ENCODE data around the gene ERCC5. TPM values are rescaled to one million over a fixed set of nuclear protein-coding genes. Genes with fewer than 3 reads are reported as not detected.
A peak's percentile ranks its signal among the peaks of the same experiment; 100 is the strongest.

Gene ERCC5
- total and polyA plus RNA-seq, 4 donors = 17.7 to 44.8 (median 24.7) TPM

GRCh38 chr13:102897371-102898138 is 51.7 kb downstream of the ERCC5 start:
- Histone ChIP-seq H3K4me3 (ENCODE audit: low read depth in 1 of 3, low read length in 3 of 3) (no peak overlapping the region), H3K27me3 (ENCODE audit: control insufficient read depth in 4 of 4, insufficient read depth in 4 of 4, low read length in 3 of 4) (no peaks in the 10 kb centered on the region), H3K4me1 (ENCODE audit: control insufficient read depth in 4 of 4, insufficient read depth in 4 of 4, low read length in 3 of 4) (peaks cover 5 to 38% (median 19%) of the 10 kb centered on the region in 4 donors), H3K27ac (ENCODE audit: low read depth in 1 of 2, low read length in 2 of 2) (peak overlapping the region; percentile 34 to 51), H3K9me3 (ENCODE audit: control insufficient read depth in 4 of 4, low read length in 3 of 4) (no peaks in the 10 kb centered on the region), H3K36me3 (ENCODE audit: control insufficient read depth in 4 of 4, insufficient read depth in 3 of 4, low read depth in 1 of 4, low read length in 3 of 4) (no peaks in the 10 kb centered on the region), H3K9ac (ENCODE audit: low read depth in 1 of 2, low read length in 2 of 2) (no peak overlapping the region)
- no peak for TF ChIP-seq FOXA2 (IDR thresholded peaks at IDR 0.05)
- TF ChIP-seq, protein P1, sequence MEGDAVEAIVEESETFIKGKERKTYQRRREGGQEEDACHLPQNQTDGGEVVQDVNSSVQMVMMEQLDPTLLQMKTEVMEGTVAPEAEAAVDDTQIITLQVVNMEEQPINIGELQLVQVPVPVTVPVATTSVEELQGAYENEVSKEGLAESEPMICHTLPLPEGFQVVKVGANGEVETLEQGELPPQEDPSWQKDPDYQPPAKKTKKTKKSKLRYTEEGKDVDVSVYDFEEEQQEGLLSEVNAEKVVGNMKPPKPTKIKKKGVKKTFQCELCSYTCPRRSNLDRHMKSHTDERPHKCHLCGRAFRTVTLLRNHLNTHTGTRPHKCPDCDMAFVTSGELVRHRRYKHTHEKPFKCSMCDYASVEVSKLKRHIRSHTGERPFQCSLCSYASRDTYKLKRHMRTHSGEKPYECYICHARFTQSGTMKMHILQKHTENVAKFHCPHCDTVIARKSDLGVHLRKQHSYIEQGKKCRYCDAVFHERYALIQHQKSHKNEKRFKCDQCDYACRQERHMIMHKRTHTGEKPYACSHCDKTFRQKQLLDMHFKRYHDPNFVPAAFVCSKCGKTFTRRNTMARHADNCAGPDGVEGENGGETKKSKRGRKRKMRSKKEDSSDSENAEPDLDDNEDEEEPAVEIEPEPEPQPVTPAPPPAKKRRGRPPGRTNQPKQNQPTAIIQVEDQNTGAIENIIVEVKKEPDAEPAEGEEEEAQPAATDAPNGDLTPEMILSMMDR (IDR thresholded peaks at IDR 0.05; ENCODE audit: low read depth, low read length, missing input control) = no peak
- peak; percentile 44 to 94 for TF ChIP-seq RXRA (IDR thresholded peaks at IDR 0.05)
- no peak for TF ChIP-seq TAF1 (conservative IDR thresholded peaks at IDR 0.05)
- peak; percentile 28 for TF ChIP-seq YY1 (IDR thresholded peaks at IDR 0.05)
- no peak for TF ChIP-seq FOXA1 (IDR thresholded peaks at IDR 0.05)
- TF ChIP-seq HNF4A (conservative IDR thresholded peaks at IDR 0.05) = peak; percentile 36 to 56
- TF ChIP-seq ZBTB33 (IDR thresholded peaks at IDR 0.05) = no peak
- TF ChIP-seq REST (IDR thresholded peaks at IDR 0.05) = peak; percentile 26
- peak; percentile 44 for TF ChIP-seq SP1 (IDR thresholded peaks at IDR 0.05)
- TF ChIP-seq, protein P2, sequence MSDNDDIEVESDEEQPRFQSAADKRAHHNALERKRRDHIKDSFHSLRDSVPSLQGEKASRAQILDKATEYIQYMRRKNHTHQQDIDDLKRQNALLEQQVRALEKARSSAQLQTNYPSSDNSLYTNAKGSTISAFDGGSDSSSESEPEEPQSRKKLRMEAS (IDR thresholded peaks at IDR 0.05) = no peak
- no peak for TF ChIP-seq EGR1 (IDR thresholded peaks at IDR 0.05; ENCODE audit: low read depth in 2 of 2)
- TF ChIP-seq, protein P3, sequence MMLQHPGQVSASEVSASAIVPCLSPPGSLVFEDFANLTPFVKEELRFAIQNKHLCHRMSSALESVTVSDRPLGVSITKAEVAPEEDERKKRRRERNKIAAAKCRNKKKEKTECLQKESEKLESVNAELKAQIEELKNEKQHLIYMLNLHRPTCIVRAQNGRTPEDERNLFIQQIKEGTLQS (IDR thresholded peaks at IDR 0.05) = no peak
- no peak for TF ChIP-seq GABPA (IDR thresholded peaks at IDR 0.05 in 1 of 2, conservative IDR thresholded peaks at IDR 0.05 in 1 of 2)
- TF ChIP-seq NR2F2 (IDR thresholded peaks at IDR 0.05) = peak; percentile 54
- no peak for TF ChIP-seq HNF4G (IDR thresholded peaks at IDR 0.05)
- TF ChIP-seq JUND (IDR thresholded peaks at IDR 0.05) = peak in 1 of 2 donors; percentile 9
- TF ChIP-seq RAD21 (IDR thresholded peaks at IDR 0.05) = peak in 1 of 2 donors; percentile 25
- 60% methylated on average over 6 of the region's 6 CpGs for WGBS
- no peak for DNase-seq (ENCODE audit: low spot score)
